SK-N-SH (cell line): ENCODE results near the gene TOR4A. TPM values are rescaled to one million over a fixed set of nuclear protein-coding genes. Genes with fewer than 3 reads are reported as not detected.

Experiments used
- CTCF ChIA-PET: fragments of 300-600, 350-600 bp; formaldehyde crosslinking; extraction: SDS; loops from one replicate; lab custom pipeline; 2021; lab: Yijun Ruan, JAX
- POLR2A ChIA-PET: fragments of 350-600 bp; sonication (Branson Sonifier 250); formaldehyde crosslinking; extraction: SDS; loops from one replicate; lab custom pipeline; 2020; ENCODE audit warnings: antibody characterized with exemption, inconsistent platforms; lab: Yijun Ruan, JAX
- DNase-seq: peaks from one replicate; pipeline ENCODE4 v3.0.0; 2012
- H2AFZ ChIP-seq: fragments of 200-600 bp; sonication (generic); 2 replicates; pipeline ENCODE4 v1.8.1; 2016; ENCODE audit warnings: antibody characterized with exemption, mild to moderate bottlenecking, low read depth
- H3F3A ChIP-seq: fragments of 200-600 bp; sonication (generic); replicated peaks from 2 replicates; pipeline ENCODE3; 2016; ENCODE audit warnings: antibody characterized with exemption, mild to moderate bottlenecking; ENCODE audit not compliant: insufficient read depth
- H3K27ac ChIP-seq, 2 experiments: fragments of 200-500 bp in 1 of 2; fragments of 200-600 bp in 1 of 2; sonication (Bioruptor generic) in 1 of 2; sonication (generic), shearing (Covaris generic) in 1 of 2; 2 replicates each; pipeline versions ENCODE4 v1.5.1 to v1.6.1; 2014 to 2016; ENCODE audit warnings: low read depth in 2 of 2, inconsistent platforms in 1 of 2, low read length in 1 of 2, mild to moderate bottlenecking in 1 of 2, mixed read lengths in 1 of 2
- H3K27me3 ChIP-seq: fragments of 200-600 bp; sonication (generic), shearing (Covaris generic); 2 replicates; pipeline ENCODE4 v1.6.1; 2016; ENCODE audit warnings: mixed run types; ENCODE audit not compliant: insufficient read depth
- H3K36me3 ChIP-seq, 2 experiments: fragments of 200-500 bp in 1 of 2; fragments of 200-600 bp in 1 of 2; sonication (Bioruptor generic) in 1 of 2; sonication (generic) in 1 of 2; replicated peaks in 1 of 2; 2 replicates each; pipeline versions ENCODE3 to v1.5.1; 2014 to 2016; ENCODE audit warnings: low read length in 1 of 2, mild to moderate bottlenecking in 1 of 2; ENCODE audit not compliant: insufficient read depth in 2 of 2, control insufficient read depth in 1 of 2
- H3K4me1 ChIP-seq, 2 experiments: fragments of 200-500 bp in 1 of 2; fragments of 200-600 bp in 1 of 2; sonication (Bioruptor generic) in 1 of 2; sonication (generic), shearing (Covaris generic) in 1 of 2; 2 replicates each; pipeline versions ENCODE4 v1.5.1 to v1.6.1; 2014 to 2016; ENCODE audit warnings: low read depth in 1 of 2, low read length in 1 of 2, mixed run types in 1 of 2; ENCODE audit not compliant: insufficient read depth in 2 of 2, control insufficient read depth in 1 of 2
- H3K4me2 ChIP-seq: fragments of 200-600 bp; sonication (generic), shearing (Covaris generic); 2 replicates; pipeline ENCODE4 v1.6.1; 2017; ENCODE audit warnings: mixed run types
- H3K4me3 ChIP-seq, 2 experiments: fragments of 200-500 bp in 1 of 2; fragments of 200-600 bp in 1 of 2; sonication (Bioruptor generic) in 1 of 2; sonication (generic), shearing (Covaris generic) in 1 of 2; 2 replicates each; pipeline versions ENCODE4 v1.5.1 to v1.8.1; 2014 to 2016; ENCODE audit warnings: low read depth in 2 of 2, inconsistent platforms in 1 of 2, low read length in 1 of 2, mild to moderate bottlenecking in 1 of 2, mixed read lengths in 1 of 2, moderate library complexity in 1 of 2
- H3K79me2 ChIP-seq: fragments of 200-600 bp; sonication (generic); 2 replicates; pipeline ENCODE4 v1.8.1; 2017; ENCODE audit warnings: mild to moderate bottlenecking; ENCODE audit not compliant: insufficient read depth
- H3K9ac ChIP-seq: fragments of 200-600 bp; sonication (generic); 2 replicates; pipeline ENCODE4 v1.6.1; 2017; ENCODE audit warnings: mixed run types
- H3K9me2 ChIP-seq: fragments of 200-600 bp; sonication (generic); 2 replicates; pipeline ENCODE4 v1.6.1; 2017; ENCODE audit warnings: mixed run types
- H3K9me3 ChIP-seq: fragments of 200-600 bp; sonication (generic); 2 replicates; pipeline ENCODE4 v1.6.1; 2017; ENCODE audit warnings: mixed run types, mild to moderate bottlenecking, moderate library complexity
- H4K20me1 ChIP-seq: fragments of 200-600 bp; sonication (generic); 2 replicates; pipeline ENCODE4 v1.6.1; 2017; ENCODE audit warnings: mild to moderate bottlenecking, mixed run types; ENCODE audit not compliant: insufficient read depth
- CHD2 ChIP-seq: fragments of 150-350 bp; IDR thresholded peaks from 2 replicates; pipeline ENCODE4 v1.6.1; 2018; ENCODE audit warnings: low read length; ENCODE audit not compliant: partially characterized antibody
- FOSL2 ChIP-seq: IDR thresholded peaks from 2 replicates; pipeline ENCODE4 v1.4.0; 2012; ENCODE audit warnings: low read depth, mild to moderate bottlenecking, moderate library complexity, borderline replicate concordance
- FOXJ3 ChIP-seq: sonication (generic); formaldehyde crosslinking; IDR thresholded peaks from 2 replicates; pipeline ENCODE4 v1.5.1; 2020; ENCODE audit warnings: mild to moderate bottlenecking, missing genetic modification reagents
- GATA2 ChIP-seq: sonication (generic); formaldehyde crosslinking; IDR thresholded peaks from 2 replicates; pipeline ENCODE4 v1.5.0; 2020; ENCODE audit warnings: mild to moderate bottlenecking, missing genetic modification reagents
- JUND ChIP-seq: IDR thresholded peaks from 2 replicates; pipeline ENCODE4 v1.4.0; 2012
- MAX ChIP-seq: IDR thresholded peaks from 2 replicates; pipeline ENCODE4 v1.4.0; 2012; ENCODE audit warnings: low read depth
- NFIC ChIP-seq: IDR thresholded peaks from 2 replicates; pipeline ENCODE4 v1.4.0; 2012; ENCODE audit warnings: borderline replicate concordance
- RXRA ChIP-seq: IDR thresholded peaks from 2 replicates; pipeline ENCODE4 v1.4.0; 2012; ENCODE audit warnings: low read depth, mild to moderate bottlenecking, borderline replicate concordance
- SMC3 ChIP-seq: IDR thresholded peaks from 2 replicates; pipeline ENCODE4 v1.6.1; 2012; ENCODE audit warnings: low read depth, low read length, improper control_type of control experiment
- USF1 ChIP-seq: IDR thresholded peaks from 2 replicates; pipeline ENCODE4 v1.4.0; 2012; ENCODE audit warnings: low read depth, borderline replicate concordance
- WGBS: methylation state at CpG from one replicate; pipeline ENCODE4 v1.1.6; 2017; ENCODE audit warnings: low lambda C conversion rate; 5-methylcytosine and 5-hydroxymethylcytosine counted together
- polyA plus RNA-seq, 3 experiments: library from polyadenylated mRNA; depleted of rRNA; stranded (reverse); fragments of >200 nt; gene quantifications; 2 replicates each; pipeline ENCODE4 v1.2.3, GENCODE V29; 2012
- TF ChIP-seq, protein P1 (sequence below): fragments of 150-350 bp; IDR thresholded peaks from 2 replicates; pipeline ENCODE4 v1.6.1; 2016; ENCODE audit warnings: mild to moderate bottlenecking, low read depth, low read length
- TF ChIP-seq, protein P2 (sequence below): IDR thresholded peaks from 2 replicates; pipeline ENCODE4 v1.6.1; 2012; ENCODE audit warnings: mild to moderate bottlenecking, low read depth, low read length, moderate library complexity

TOR4A gene
- polyA plus RNA-seq, 1 of the 3 experiments (the other 2 are of a cell fraction): 0.81 TPM

DNA sequence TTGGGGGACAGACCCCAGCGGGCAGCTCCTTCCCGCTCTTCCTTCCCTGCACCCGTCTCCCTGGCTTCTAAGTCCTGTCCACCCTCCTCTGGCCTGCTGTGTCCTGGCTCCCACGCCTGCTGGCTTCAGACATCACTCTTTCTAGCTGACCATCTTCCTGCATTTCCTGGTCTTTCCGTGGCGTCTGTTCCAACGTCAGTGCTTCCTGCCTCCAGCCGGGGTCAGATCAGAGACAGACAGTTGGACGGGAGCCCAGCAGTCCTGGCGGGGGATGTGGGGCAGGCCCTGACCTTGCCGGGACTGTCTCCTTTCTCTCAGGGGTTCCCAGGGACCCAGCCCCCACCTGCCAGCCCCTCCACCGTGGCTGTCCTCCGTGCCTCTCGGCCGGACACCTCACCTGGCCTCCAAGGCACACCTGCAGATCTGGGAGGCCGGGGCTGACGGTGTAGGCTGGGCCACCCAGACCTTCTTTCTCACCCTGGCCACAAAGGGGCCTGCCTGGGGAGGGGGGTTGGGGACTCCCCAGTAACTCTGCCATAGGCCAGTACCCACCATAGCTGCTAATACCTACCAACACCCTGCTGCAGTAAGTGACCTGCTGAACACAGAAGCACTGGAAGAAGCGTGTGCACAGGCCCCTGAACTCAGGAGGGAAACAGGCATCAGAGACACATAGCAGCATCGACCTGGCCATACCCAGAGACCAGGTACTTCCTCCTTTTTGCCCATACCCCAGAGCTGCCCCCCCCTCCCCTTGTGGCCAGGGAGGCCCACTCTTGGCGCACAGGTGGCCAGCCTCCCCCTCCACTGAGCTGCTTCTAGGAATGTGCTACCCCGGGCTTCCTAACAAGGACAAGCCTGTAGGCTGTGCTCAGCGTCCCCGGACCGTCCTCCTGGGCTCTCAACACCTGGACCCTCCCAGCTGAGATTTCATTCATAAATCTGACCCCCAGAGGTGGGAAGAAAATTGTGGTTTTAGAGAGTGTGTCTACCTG is 19.4 kb downstream of the TOR4A start:
- WGBS: 70% methylated on average over 18 of the region's 24 CpGs
- Histone ChIP-seq H3K27ac (peak overlapping the region in 1 of 2 experiments; percentile 70; a peak in 2 of 4 replicates), H4K20me1 (no peaks in the 10 kb centered on the region), H3K9me3 (no peaks in the 10 kb centered on the region), H3K4me2 (no peak overlapping the region), H3F3A (peaks cover 4% of the 10 kb centered on the region), H2AFZ (no peak overlapping the region), H3K79me2 (no peaks in the 10 kb centered on the region), H3K4me3 (no peak overlapping the region; a peak in 1 of 4 replicates), H3K9me2 (no peaks in the 10 kb centered on the region), H3K27me3 (no peaks in the 10 kb centered on the region), H3K36me3 (no peaks in the 10 kb centered on the region), H3K9ac (no peak overlapping the region), H3K4me1 (peaks cover 0 to 26% of the 10 kb centered on the region in 2 experiments; a peak in 2 of 4 replicates)
- DNase-seq: peak; percentile 66
- TF ChIP-seq RXRA: no peak
- no peak for TF ChIP-seq SMC3
- TF ChIP-seq USF1: no peak
- no peak for TF ChIP-seq FOSL2
- no peak for TF ChIP-seq FOXJ3 (CRISPR knock-in tag)
- ChIA-PET CTCF (interaction anchor here (0.8 to 2.1 kb wide), 6 partner anchors 10 to 149 kb away, joined by 3 to 14 read pairs (median 4); partner anchors contain the start of genes EXD3 and RNF224), POLR2A (interaction anchor here (1.2 kb wide), 1 partner anchor 56 kb away, joined by 4 read pairs; the partner anchor contains the start of gene TUBB4B)

- TF ChIP-seq, protein P1, sequence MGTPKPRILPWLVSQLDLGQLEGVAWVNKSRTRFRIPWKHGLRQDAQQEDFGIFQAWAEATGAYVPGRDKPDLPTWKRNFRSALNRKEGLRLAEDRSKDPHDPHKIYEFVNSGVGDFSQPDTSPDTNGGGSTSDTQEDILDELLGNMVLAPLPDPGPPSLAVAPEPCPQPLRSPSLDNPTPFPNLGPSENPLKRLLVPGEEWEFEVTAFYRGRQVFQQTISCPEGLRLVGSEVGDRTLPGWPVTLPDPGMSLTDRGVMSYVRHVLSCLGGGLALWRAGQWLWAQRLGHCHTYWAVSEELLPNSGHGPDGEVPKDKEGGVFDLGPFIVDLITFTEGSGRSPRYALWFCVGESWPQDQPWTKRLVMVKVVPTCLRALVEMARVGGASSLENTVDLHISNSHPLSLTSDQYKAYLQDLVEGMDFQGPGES: no peak
- TF ChIP-seq USF1 (no peak), MAX (no peak), JUND (no peak), NFIC (no peak), GATA2 (CRISPR knock-in tag) (no peak), CHD2 (no peak)
- TF ChIP-seq, protein P2, sequence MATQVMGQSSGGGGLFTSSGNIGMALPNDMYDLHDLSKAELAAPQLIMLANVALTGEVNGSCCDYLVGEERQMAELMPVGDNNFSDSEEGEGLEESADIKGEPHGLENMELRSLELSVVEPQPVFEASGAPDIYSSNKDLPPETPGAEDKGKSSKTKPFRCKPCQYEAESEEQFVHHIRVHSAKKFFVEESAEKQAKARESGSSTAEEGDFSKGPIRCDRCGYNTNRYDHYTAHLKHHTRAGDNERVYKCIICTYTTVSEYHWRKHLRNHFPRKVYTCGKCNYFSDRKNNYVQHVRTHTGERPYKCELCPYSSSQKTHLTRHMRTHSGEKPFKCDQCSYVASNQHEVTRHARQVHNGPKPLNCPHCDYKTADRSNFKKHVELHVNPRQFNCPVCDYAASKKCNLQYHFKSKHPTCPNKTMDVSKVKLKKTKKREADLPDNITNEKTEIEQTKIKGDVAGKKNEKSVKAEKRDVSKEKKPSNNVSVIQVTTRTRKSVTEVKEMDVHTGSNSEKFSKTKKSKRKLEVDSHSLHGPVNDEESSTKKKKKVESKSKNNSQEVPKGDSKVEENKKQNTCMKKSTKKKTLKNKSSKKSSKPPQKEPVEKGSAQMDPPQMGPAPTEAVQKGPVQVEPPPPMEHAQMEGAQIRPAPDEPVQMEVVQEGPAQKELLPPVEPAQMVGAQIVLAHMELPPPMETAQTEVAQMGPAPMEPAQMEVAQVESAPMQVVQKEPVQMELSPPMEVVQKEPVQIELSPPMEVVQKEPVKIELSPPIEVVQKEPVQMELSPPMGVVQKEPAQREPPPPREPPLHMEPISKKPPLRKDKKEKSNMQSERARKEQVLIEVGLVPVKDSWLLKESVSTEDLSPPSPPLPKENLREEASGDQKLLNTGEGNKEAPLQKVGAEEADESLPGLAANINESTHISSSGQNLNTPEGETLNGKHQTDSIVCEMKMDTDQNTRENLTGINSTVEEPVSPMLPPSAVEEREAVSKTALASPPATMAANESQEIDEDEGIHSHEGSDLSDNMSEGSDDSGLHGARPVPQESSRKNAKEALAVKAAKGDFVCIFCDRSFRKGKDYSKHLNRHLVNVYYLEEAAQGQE: no peak
- ChIA-PET POLR2A (no interaction called here), CTCF (interaction anchor here (1.3 to 2.1 kb wide), 3 partner anchors 61 to 148 kb away, joined by 3 to 7 read pairs (median 5); no protein-coding TSS in a partner anchor)
- Histone ChIP-seq H3K4me1 (peaks cover 0 to 31% of the 10 kb centered on the region in 2 experiments; a peak in 2 of 4 replicates), H3K27me3 (no peaks in the 10 kb centered on the region), H2AFZ (no peak overlapping the region), H3K9ac (no peak overlapping the region), H3K4me2 (no peak overlapping the region), H3K4me3 (no peak overlapping the region), H3F3A (peaks cover 4% of the 10 kb centered on the region), H3K36me3 (no peaks in the 10 kb centered on the region), H3K9me3 (no peaks in the 10 kb centered on the region), H3K79me2 (no peaks in the 10 kb centered on the region), H3K9me2 (no peaks in the 10 kb centered on the region), H3K27ac (no peak overlapping the region; a peak in 1 of 4 replicates), H4K20me1 (no peaks in the 10 kb centered on the region)
- WGBS: 95% methylated on average over 3 of the region's 7 CpGs
- no peak for DNase-seq
Observed at GRCh38 chr9:137297966-137298365, 20.4 kb downstream of the TOR4A start.
